Mucosa of descending colon (tissue), 3 donors: Measurements from ENCODE around the gene JAK1. TPM values are rescaled to one million over a fixed set of nuclear protein-coding genes. Genes with fewer than 3 reads are reported as not detected.
A peak's percentile ranks its signal among the peaks of the same experiment; 100 is the strongest.

Experiments used
- ATAC-seq: fragments of 200-7000 bp; cut with Tn5 transposase; one replicate; pipeline ENCODE4 v1.9.1; 2020; ENCODE audit warnings: mild to moderate bottlenecking, moderate library complexity
- DNase-seq, 3 donors: peaks; one replicate each; pipeline ENCODE4 v3.0.0-alpha.2; 2020
- H3K36me3 ChIP-seq: fragments of 200-600 bp; one replicate; pipeline ENCODE4 v1.8.0; 2021; ENCODE audit warnings: low read depth, mild to moderate bottlenecking
- H3K4me1 ChIP-seq: fragments of 200-600 bp; one replicate; pipeline ENCODE4 v1.8.0; 2021; ENCODE audit warnings: low read depth, mild to moderate bottlenecking
- H3K4me3 ChIP-seq: fragments of 200-600 bp; one replicate; pipeline ENCODE4 v1.8.0; 2021; ENCODE audit warnings: mild to moderate bottlenecking
- H3K9me3 ChIP-seq: fragments of 200-600 bp; one replicate; pipeline ENCODE4 v1.8.0; 2021; ENCODE audit warnings: mild to moderate bottlenecking
- intact Hi-C, 2 donors: fragments of 100-400 bp; cut with DNase I in 1 of 2; cut with micrococcal nuclease in 1 of 2; formaldehyde crosslinking; loops; one replicate each; pipeline versions ENCODE4 v1.11.0 to v1.11.1; 2022; cut with DNase I, micrococcal nuclease
- total RNA-seq, 3 donors: library from RNA; stranded (reverse); fragmentation: NEBNext Ultra II Directional in 2 of 3; extraction: Animal tissue kit (Norgen Biotek cat#: 25700) in 2 of 3; gene quantifications; one replicate each; pipeline versions ENCODE4 v1.2.1 to v1.2.4, GENCODE V29; 2021 to 2023
- TF ChIP-seq, protein P1 (sequence below): fragments of 200-600 bp; IDR thresholded peaks from one replicate; pipeline ENCODE4 v1.8.0; 2022; ENCODE audit warnings: antibody characterized with exemption, mild to moderate bottlenecking
- donor health status: DM: no; HTN: no; CAD: no; lungs with moderate emphysema.
- donor health status: DM: no; HTN: no; CAD: no.
- donor health status: DM: no; HTN: yes; CAD: no.

JAK1 gene
- total RNA-seq, 3 donors from 2014 or later = 97.1 to 132 (median 103) TPM

DNA sequence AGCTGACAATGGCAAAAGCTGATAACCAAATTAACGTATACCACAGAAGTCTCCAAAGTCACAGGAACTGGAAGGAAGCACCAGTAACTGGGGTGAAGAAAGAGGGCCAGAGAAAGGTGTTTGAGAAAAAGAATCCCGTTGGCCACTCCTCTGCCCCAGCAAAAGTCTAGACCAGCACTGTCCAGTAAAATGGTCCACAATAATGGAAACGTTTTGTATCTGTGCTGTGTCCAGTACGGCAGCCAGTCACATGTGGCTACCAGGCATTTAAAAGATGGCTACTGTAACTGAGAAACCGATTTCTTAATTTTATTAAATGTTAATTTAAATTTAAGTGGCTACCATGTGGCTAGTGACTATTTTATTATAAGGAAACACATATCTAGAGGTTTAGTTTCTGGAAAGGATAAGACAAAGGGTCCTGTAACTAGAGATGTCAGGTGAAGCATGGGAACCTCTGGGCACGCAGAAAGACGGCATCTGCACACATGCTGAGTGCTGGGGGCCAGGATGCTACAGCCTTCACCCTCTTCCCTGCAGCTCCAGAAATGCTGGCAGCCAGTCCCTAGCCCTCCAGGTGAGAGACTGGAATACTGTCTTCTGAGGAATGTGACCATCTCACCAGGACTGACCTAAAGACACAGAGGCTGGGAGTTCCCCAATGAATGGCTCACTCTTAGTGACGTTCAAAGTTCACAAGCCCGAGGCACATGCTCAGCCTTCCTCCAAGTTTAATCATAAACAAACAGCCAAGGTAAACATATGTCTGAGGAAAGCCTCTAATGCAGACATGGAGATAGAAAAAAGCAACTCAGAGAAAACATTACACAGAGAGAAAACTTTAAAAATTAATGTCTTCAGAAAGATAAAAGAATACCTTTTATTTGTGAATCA lies 50.7 kb downstream of the JAK1 start:
- Histone ChIP-seq H3K4me3 (no peak overlapping the region), H3K9me3 (no peaks in the 10 kb centered on the region), H3K36me3 (no peaks in the 10 kb centered on the region), H3K4me1 (peaks cover 34% of the 10 kb centered on the region)
- peak; percentile 98 for ATAC-seq
- intact Hi-C loops = no loop called here
- TF ChIP-seq, protein P1, sequence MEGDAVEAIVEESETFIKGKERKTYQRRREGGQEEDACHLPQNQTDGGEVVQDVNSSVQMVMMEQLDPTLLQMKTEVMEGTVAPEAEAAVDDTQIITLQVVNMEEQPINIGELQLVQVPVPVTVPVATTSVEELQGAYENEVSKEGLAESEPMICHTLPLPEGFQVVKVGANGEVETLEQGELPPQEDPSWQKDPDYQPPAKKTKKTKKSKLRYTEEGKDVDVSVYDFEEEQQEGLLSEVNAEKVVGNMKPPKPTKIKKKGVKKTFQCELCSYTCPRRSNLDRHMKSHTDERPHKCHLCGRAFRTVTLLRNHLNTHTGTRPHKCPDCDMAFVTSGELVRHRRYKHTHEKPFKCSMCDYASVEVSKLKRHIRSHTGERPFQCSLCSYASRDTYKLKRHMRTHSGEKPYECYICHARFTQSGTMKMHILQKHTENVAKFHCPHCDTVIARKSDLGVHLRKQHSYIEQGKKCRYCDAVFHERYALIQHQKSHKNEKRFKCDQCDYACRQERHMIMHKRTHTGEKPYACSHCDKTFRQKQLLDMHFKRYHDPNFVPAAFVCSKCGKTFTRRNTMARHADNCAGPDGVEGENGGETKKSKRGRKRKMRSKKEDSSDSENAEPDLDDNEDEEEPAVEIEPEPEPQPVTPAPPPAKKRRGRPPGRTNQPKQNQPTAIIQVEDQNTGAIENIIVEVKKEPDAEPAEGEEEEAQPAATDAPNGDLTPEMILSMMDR = no peak
- DNase-seq = peak in 2 of 3 donors; percentile 44 to 76

DNA sequence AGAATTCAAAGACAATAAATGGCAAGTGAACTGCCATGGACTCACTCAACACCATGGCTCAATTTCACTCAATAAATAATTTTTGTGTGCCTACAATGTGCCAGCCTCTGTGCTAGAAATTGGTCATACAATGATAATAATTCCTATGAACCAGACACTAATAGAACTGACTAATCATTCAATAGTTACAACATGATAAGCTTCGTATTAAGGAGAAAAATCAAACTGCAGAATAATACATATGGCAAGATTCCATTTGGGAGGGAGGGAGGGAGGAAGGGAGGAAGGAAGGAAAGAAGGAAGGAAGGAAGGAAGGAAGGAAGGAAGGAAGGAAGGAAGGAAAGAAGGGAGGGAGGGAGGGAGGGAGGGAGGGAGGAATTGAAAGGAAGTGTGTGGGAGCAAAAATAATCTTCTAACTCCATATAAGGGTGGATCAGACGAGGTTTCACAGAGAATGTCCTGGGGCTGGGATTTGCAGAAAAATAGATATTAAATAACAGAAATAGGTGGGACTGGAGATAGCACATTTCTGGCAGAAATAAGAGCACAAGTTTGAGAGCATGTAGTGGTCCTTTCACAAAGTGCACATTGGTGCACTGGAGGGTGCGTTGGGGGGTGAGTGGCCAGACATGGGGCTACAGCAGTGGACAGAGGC lies 52.9 kb downstream of the JAK1 start:
- Histone ChIP-seq H3K4me3 (no peak overlapping the region), H3K9me3 (no peaks in the 10 kb centered on the region), H3K36me3 (no peaks in the 10 kb centered on the region), H3K4me1 (peaks cover 30% of the 10 kb centered on the region)
- no peak for DNase-seq
- TF ChIP-seq, protein P1 = no peak
- intact Hi-C loops = no loop called here
- ATAC-seq = no peak

DNA sequence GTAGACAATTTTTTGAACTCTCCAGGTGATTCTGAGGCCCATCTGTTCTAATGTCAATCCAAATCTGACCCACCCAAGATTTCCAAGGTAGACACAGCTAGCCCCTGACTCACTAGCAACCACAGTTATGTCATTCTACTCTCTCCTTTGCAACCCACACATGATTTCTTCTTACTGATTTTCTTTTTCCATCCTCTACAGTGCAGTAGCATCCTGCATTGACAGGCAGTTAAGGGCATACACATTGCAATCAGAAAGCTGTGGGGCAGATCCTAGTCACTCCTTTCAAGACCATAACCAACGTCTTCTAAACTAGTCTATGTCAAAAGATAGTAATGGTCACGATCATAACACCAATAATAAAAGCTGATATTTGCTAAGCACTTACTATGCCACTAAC lies 54.2 kb downstream of the JAK1 start:
- DNase-seq = no peak
- no peaks in the 10 kb centered on the region for H3K9me3 ChIP-seq
- peaks cover 28% of the 10 kb centered on the region for H3K4me1 ChIP-seq
- no peak for ATAC-seq
- intact Hi-C loops = no loop called here
- H3K36me3 ChIP-seq = no peaks in the 10 kb centered on the region
- H3K4me3 ChIP-seq = no peak overlapping the region
- TF ChIP-seq, protein P1 = no peak

DNA sequence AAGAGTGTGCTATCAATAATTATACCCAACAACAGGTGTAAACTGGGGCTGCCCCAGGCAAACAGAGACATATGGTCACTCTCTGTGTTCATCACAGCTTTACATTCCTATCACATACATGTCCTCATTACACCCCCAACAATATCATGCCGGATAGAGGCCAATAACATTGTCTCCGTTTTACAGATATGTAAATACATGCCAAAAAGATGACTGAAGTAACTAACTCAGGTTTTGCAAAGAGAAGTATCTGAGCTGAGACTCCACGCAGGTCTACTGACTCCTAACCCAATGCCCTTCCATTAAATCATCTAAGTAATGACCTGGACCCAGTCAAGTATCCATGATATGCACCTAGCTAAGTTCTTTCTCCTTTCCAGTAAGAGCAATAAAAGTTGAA lies 55.0 kb downstream of the JAK1 start:
- TF ChIP-seq, protein P1 = no peak
- DNase-seq (no peak), ATAC-seq (no peak)
- intact Hi-C loops = no loop called here
- H3K4me1 ChIP-seq = peaks cover 31% of the 10 kb centered on the region
- no peaks in the 10 kb centered on the region for H3K9me3 ChIP-seq
- H3K36me3 ChIP-seq = no peaks in the 10 kb centered on the region
- no peak overlapping the region for H3K4me3 ChIP-seq

DNA sequence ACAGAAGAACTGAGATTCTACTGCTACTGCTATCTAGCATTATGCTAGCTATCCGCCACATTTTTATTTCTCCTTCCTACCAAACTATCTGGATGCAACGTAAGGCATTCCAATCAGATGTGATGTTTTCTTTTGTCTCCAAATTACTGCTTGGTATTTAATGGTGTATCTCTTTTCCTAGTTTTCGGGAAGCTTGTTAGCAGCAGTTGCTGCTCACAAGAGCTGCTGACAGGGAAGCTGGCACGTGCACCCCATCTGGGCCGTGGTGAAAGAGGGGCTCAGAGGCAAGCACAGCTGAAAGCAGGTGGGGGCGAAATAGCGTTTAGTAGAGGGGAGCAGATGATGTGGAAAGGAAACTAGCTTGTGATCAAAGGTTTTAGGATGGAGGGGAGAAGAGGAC lies 57.3 kb downstream of the JAK1 start:
- no peaks in the 10 kb centered on the region for H3K36me3 ChIP-seq
- DNase-seq (no peak), ATAC-seq (no peak)
- TF ChIP-seq, protein P1 = no peak
- intact Hi-C loops = no loop called here
- peaks cover 18% of the 10 kb centered on the region for H3K4me1 ChIP-seq
- no peak overlapping the region for H3K4me3 ChIP-seq
- H3K9me3 ChIP-seq = no peaks in the 10 kb centered on the region
